HepG2 (cell line): ENCODE results near the gene DHRS1. TPM values are rescaled to one million over a fixed set of nuclear protein-coding genes. Genes with fewer than 3 reads are reported as not detected.

Experiments used
- BRF2 ChIP-seq: sonication (generic); formaldehyde crosslinking; IDR thresholded peaks from 2 replicates; pipeline ENCODE4 v1.8.1; 2022; ENCODE audit warnings: mild to moderate bottlenecking, missing genetic modification reagents
- CBX5 ChIP-seq: sonication (generic); formaldehyde crosslinking; IDR thresholded peaks from 2 replicates; pipeline ENCODE4 v1.4.0; 2020; ENCODE audit warnings: missing genetic modification reagents, borderline replicate concordance
- CEBPG ChIP-seq: IDR thresholded peaks from 2 replicates; pipeline ENCODE4 v1.6.1; 2016
- E2F1 ChIP-seq: sonication (generic); formaldehyde crosslinking; IDR thresholded peaks from 2 replicates; pipeline ENCODE4 v1.5.0; 2020; ENCODE audit warnings: missing genetic modification reagents
- E2F2 ChIP-seq: sonication (generic); formaldehyde crosslinking; IDR thresholded peaks from 2 replicates; pipeline ENCODE4 v1.4.0; 2020; ENCODE audit warnings: missing genetic modification reagents, borderline replicate concordance
- GMEB1 ChIP-seq: sonication (generic); formaldehyde crosslinking; IDR thresholded peaks from 2 replicates; pipeline ENCODE4 v1.5.1; 2020; ENCODE audit warnings: missing genetic modification reagents, mild to moderate bottlenecking, borderline replicate concordance
- HMG20A ChIP-seq: IDR thresholded peaks from 2 replicates; pipeline ENCODE4 v1.6.1; 2016; ENCODE audit warnings: borderline replicate concordance
- HNF4A ChIP-seq: sonication (generic); formaldehyde crosslinking; IDR thresholded peaks from 2 replicates; pipeline ENCODE4 v1.4.0; 2020; ENCODE audit warnings: missing genetic modification reagents
- HNRNPLL ChIP-seq: fragments of 200-400 bp; formaldehyde crosslinking; IDR thresholded peaks from 2 replicates; pipeline ENCODE4 v1.6.1; 2017; ENCODE audit warnings: mild to moderate bottlenecking, low read depth, low read length; ENCODE audit not compliant: poor library complexity, severe bottlenecking
- ISL2 ChIP-seq: sonication (generic); formaldehyde crosslinking; IDR thresholded peaks from 2 replicates; pipeline ENCODE4 v1.5.0; 2020; ENCODE audit warnings: missing genetic modification reagents
- MBD4 ChIP-seq: IDR thresholded peaks from 2 replicates; pipeline ENCODE4 v1.6.1; 2012; ENCODE audit warnings: low read length, inconsistent platforms, borderline replicate concordance
- MZF1 ChIP-seq: sonication (generic); formaldehyde crosslinking; IDR thresholded peaks from 2 replicates; pipeline ENCODE4 v1.8.1; 2023; ENCODE audit warnings: mild to moderate bottlenecking, missing genetic modification reagents, borderline replicate concordance
- NBN ChIP-seq: fragments of 450-650 bp; conservative IDR thresholded peaks from 2 replicates; pipeline ENCODE4 v1.6.1; 2017
- RFX5 ChIP-seq: IDR thresholded peaks from 2 replicates; pipeline ENCODE4 v1.6.1; 2011; ENCODE audit warnings: low read depth, low read length, improper control_type of control experiment
- SIX1 ChIP-seq: sonication (generic); formaldehyde crosslinking; IDR thresholded peaks from 2 replicates; pipeline ENCODE4 v1.4.0; 2020; ENCODE audit warnings: missing genetic modification reagents, borderline replicate concordance
- STAG1 ChIP-seq: sonication (generic); formaldehyde crosslinking; IDR thresholded peaks from 2 replicates; pipeline ENCODE4 v1.4.0; 2020; ENCODE audit warnings: missing genetic modification reagents
- ZBTB20 ChIP-seq: sonication (generic); formaldehyde crosslinking; IDR thresholded peaks from 2 replicates; pipeline ENCODE4 v1.8.1; 2023; ENCODE audit warnings: missing genetic modification reagents, low read depth, mild to moderate bottlenecking, borderline replicate concordance
- ZBTB38 ChIP-seq: sonication (generic); formaldehyde crosslinking; IDR thresholded peaks from 2 replicates; pipeline ENCODE4 v1.5.1; 2020; ENCODE audit warnings: mild to moderate bottlenecking, missing genetic modification reagents
- ZFX ChIP-seq: sonication (generic); formaldehyde crosslinking; IDR thresholded peaks from 2 replicates; pipeline ENCODE4 v1.4.0; 2020; ENCODE audit warnings: mild to moderate bottlenecking, low read depth, missing genetic modification reagents, moderate library complexity
- ZKSCAN5 ChIP-seq: sonication (generic); formaldehyde crosslinking; IDR thresholded peaks from 2 replicates; pipeline ENCODE4 v1.5.1; 2020; ENCODE audit warnings: mild to moderate bottlenecking, missing genetic modification reagents
- ZNF607 ChIP-seq: sonication (generic); formaldehyde crosslinking; IDR thresholded peaks from 2 replicates; pipeline ENCODE4 v1.5.1; 2020; ENCODE audit warnings: missing genetic modification reagents, mild to moderate bottlenecking, borderline replicate concordance
- ZNF678 ChIP-seq: sonication (generic); formaldehyde crosslinking; IDR thresholded peaks from 2 replicates; pipeline ENCODE4 v1.4.0; 2020; ENCODE audit warnings: mild to moderate bottlenecking, missing genetic modification reagents
- ZSCAN12 ChIP-seq: sonication (generic); formaldehyde crosslinking; IDR thresholded peaks from 2 replicates; pipeline ENCODE4 v1.9.0; 2021; ENCODE audit warnings: mild to moderate bottlenecking, missing genetic modification reagents
- polyA plus RNA-seq, 8 experiments: library from polyadenylated mRNA; depleted of rRNA in 3 of 8; stranded (reverse) in 7 of 8; unstranded in 1 of 8; fragments of >200 nt; fragmentation: Illumina TruSeq in 4 of 8; extraction: Trizol in 4 of 8; gene quantifications; 2 replicates each; pipeline versions ENCODE4 v1.2.1 to v1.2.3, GENCODE V29; 2011 to 2016; ENCODE audit warnings: low read depth in 4 of 8, missing spikeins in 1 of 8, mixed read lengths in 1 of 8; ENCODE audit not compliant: insufficient read depth in 1 of 8
- total RNA-seq, 5 experiments: library from RNA; depleted of rRNA; stranded (reverse); fragments of >200 nt; fragmentation: Illumina TruSeq; extraction: Trizol; gene quantifications; 2 replicates each; pipeline ENCODE4 v1.2.3, GENCODE V29; 2016; ENCODE audit warnings: low read depth in 1 of 5
- TF ChIP-seq, protein P1 (sequence below): fragments of 450-650 bp; IDR thresholded peaks from 2 replicates; pipeline ENCODE4 v1.6.1; 2016

The DHRS1 gene
- total and polyA plus RNA-seq, 2 of the 13 experiments (the other 11 are each of a cell fraction or from before 2014, with no cell fraction given), result 49.8 to 60.8 TPM

DNA sequence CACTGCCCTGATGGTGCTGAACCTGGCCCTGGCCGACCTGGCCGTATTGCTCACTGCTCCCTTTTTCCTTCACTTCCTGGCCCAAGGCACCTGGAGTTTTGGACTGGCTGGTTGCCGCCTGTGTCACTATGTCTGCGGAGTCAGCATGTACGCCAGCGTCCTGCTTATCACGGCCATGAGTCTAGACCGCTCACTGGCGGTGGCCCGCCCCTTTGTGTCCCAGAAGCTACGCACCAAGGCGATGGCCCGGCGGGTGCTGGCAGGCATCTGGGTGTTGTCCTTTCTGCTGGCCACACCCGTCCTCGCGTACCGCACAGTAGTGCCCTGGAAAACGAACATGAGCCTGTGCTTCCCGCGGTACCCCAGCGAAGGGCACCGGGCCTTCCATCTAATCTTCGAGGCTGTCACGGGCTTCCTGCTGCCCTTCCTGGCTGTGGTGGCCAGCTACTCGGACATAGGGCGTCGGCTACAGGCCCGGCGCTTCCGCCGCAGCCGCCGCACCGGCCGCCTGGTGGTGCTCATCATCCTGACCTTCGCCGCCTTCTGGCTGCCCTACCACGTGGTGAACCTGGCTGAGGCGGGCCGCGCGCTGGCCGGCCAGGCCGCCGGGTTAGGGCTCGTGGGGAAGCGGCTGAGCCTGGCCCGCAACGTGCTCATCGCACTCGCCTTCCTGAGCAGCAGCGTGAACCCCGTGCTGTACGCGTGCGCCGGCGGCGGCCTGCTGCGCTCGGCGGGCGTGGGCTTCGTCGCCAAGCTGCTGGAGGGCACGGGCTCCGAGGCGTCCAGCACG, 16.4 kb upstream of the DHRS1 start (continued):
- TF ChIP-seq BRF2 (CRISPR knock-in tag), result peak; percentile 97
- TF ChIP-seq HNRNPLL, result peak; percentile 92
- TF ChIP-seq ZKSCAN5 (CRISPR knock-in tag), result no peak
- no peak for TF ChIP-seq NBN
- no peak for TF ChIP-seq RFX5
- TF ChIP-seq E2F2 (CRISPR knock-in tag), result peak; percentile 99
- TF ChIP-seq, protein P1, sequence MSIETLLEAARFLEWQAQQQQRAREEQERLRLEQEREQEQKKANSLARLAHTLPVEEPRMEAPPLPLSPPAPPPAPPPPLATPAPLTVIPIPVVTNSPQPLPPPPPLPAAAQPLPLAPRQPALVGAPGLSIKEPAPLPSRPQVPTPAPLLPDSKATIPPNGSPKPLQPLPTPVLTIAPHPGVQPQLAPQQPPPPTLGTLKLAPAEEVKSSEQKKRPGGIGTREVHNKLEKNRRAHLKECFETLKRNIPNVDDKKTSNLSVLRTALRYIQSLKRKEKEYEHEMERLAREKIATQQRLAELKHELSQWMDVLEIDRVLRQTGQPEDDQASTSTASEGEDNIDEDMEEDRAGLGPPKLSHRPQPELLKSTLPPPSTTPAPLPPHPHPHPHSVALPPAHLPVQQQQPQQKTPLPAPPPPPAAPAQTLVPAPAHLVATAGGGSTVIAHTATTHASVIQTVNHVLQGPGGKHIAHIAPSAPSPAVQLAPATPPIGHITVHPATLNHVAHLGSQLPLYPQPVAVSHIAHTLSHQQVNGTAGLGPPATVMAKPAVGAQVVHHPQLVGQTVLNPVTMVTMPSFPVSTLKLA, result peak; percentile 30; the same call in 1 of the 2 replicates
- TF ChIP-seq ZFX (CRISPR knock-in tag), result peak; percentile 99
- TF ChIP-seq GMEB1 (CRISPR knock-in tag), result peak; percentile 73
- TF ChIP-seq HNF4A, result peak; percentile 46
- peak; percentile 98 for TF ChIP-seq CBX5
- peak; percentile 99 for TF ChIP-seq ZSCAN12
- TF ChIP-seq MBD4, result no peak
- peak; percentile 99 for TF ChIP-seq ZNF678 (CRISPR knock-in tag)
- peak; percentile 99 for TF ChIP-seq ZNF607 (CRISPR knock-in tag)
- TF ChIP-seq STAG1 (CRISPR knock-in tag), result peak; percentile 58
- TF ChIP-seq CEBPG (CRISPR knock-in tag), result peak; percentile 47; the same call in 1 of the 2 replicates
- peak; percentile 55; the same call in 1 of the 2 replicates for TF ChIP-seq HMG20A (CRISPR knock-in tag)
- peak; percentile 60; the same call in 1 of the 2 replicates for TF ChIP-seq ZBTB20
- TF ChIP-seq ISL2 (CRISPR knock-in tag), result peak; percentile 88; the same call in 1 of the 2 replicates
- TF ChIP-seq MZF1 (CRISPR knock-in tag), result peak; percentile 68
- no peak for TF ChIP-seq SIX1 (CRISPR knock-in tag)
- TF ChIP-seq E2F1 (CRISPR knock-in tag), result peak; percentile 90
- peak; percentile 100 for TF ChIP-seq ZBTB38 (CRISPR knock-in tag)
